Measurements from ENCODE around the gene NINJ1. TPM values are rescaled to one million over a fixed set of nuclear protein-coding genes. Genes with fewer than 3 reads are reported as not detected.

The NINJ1 gene
- total RNA-seq, 2 donors from 2014 or later: 169 to 219 TPM

DNA sequence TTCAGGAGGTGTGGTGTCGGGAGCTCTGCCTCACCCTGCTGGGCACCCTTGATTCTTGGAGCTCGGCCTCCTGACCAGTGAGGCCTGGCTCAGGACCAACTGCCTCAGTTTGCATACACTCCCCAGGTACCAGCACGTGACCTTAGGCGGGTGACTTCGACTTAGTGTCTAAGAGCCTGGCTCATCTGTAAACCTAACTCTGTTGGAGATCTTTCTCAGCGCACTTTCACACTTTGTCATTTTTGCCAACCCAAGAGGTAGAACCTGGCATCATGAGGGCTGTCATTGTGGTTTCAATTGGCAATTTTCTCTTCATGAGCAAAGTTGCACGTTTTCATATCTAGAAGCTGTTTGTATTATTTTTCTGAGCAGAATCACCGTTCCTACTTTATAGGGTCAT, 36.5 kb upstream of the NINJ1 start:
- Mint-ChIP-seq H3K27ac (no peak overlapping the region), H3K27me3 (peaks cover 18% of the 10 kb centered on the region), H3K4me3 (no peak overlapping the region), H3K4me1 (peaks cover 2% of the 10 kb centered on the region), H3K36me3 (ENCODE audit: low read depth) (no peaks in the 10 kb centered on the region)
- ATAC-seq (no peak), DNase-seq (no peak)
- no peaks in the 10 kb centered on the region for H3K9me3 ChIP-seq (ENCODE audit: control insufficient read depth, low read length, poor library complexity, severe bottlenecking)

DNA sequence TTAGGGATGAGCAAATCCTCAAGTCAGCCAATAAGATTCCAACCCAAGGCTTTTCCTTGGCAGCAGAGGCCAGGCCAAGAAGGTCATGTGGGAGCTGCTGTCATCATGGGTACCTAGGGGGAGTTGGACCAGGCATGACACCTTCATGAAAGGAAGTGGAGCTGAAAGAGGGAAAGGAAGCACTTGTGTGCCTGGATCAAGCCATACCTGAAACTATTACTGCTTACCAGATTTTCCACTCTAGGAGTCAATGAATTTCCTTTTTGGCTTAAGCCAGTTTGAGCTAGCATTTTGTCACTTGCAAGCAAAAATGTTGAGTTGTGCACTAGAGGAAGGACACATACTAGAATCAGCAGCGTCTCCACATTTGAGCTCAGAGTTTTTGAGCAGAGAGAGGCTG, 35.4 kb upstream of the NINJ1 start:
- Mint-ChIP-seq H3K27me3 (peaks cover 18% of the 10 kb centered on the region), H3K36me3 (ENCODE audit: low read depth) (no peaks in the 10 kb centered on the region), H3K4me3 (no peak overlapping the region), H3K27ac (no peak overlapping the region), H3K4me1 (peaks cover 2% of the 10 kb centered on the region)
- DNase-seq: no peak
- no peaks in the 10 kb centered on the region for H3K9me3 ChIP-seq (ENCODE audit: control insufficient read depth, low read length, poor library complexity, severe bottlenecking)
- no peak for ATAC-seq

DNA sequence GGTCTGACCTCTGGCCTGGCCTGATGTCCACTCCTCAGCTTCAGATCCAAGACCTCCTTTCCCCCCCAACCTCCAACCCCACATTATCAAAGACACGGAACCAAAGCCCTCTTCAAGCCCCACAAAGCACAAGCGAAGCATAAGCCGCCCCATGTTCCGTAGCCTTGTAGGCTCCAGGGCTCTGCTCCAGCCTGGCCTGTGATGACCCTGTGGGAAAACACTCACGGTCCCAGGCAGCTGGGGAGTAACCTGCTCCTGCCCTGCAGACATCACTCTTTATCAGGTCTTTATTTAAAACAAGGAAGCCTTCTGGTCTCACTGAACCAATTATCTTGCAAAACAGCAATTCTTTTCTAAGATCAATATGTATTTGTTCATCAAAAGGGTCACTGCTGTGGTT, 34.5 kb upstream of the NINJ1 start:
- no peak for ATAC-seq
- peaks cover 12% of the 10 kb centered on the region for H3K27me3 Mint-ChIP-seq
- H3K27ac Mint-ChIP-seq: no peak overlapping the region
- H3K4me3 Mint-ChIP-seq: no peak overlapping the region
- H3K4me1 Mint-ChIP-seq: peaks cover 2% of the 10 kb centered on the region
- H3K36me3 Mint-ChIP-seq (ENCODE audit: low read depth): no peaks in the 10 kb centered on the region
- DNase-seq: no peak
- H3K9me3 ChIP-seq (ENCODE audit: control insufficient read depth, low read length, poor library complexity, severe bottlenecking): no peaks in the 10 kb centered on the region

DNA sequence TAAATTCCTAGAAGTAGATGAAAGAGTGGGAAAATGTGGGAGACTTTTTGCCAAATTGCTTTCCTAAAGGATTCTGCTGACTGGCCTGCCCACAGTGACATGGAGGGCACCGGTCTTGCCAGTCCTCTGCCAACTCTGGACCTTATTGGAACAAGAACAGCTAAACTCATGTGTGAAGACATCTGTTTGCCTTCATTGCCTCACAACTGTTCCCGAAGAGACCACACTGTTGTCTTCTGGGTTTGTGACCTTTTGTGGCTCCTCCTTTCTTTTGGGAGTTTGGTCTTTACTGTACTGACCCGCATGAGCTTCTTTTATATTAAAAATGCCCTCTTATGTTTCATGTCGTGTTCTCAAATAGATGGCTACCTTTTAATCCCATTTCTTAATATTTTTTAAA, 33.8 kb upstream of the NINJ1 start:
- H3K4me1 Mint-ChIP-seq: peaks cover 2% of the 10 kb centered on the region
- no peaks in the 10 kb centered on the region for H3K9me3 ChIP-seq (ENCODE audit: control insufficient read depth, low read length, poor library complexity, severe bottlenecking)
- H3K4me3 Mint-ChIP-seq: no peak overlapping the region
- DNase-seq (no peak), ATAC-seq (no peak)
- H3K27ac Mint-ChIP-seq: no peak overlapping the region
- no peaks in the 10 kb centered on the region for H3K36me3 Mint-ChIP-seq (ENCODE audit: low read depth)
- peaks cover 8% of the 10 kb centered on the region for H3K27me3 Mint-ChIP-seq

DNA sequence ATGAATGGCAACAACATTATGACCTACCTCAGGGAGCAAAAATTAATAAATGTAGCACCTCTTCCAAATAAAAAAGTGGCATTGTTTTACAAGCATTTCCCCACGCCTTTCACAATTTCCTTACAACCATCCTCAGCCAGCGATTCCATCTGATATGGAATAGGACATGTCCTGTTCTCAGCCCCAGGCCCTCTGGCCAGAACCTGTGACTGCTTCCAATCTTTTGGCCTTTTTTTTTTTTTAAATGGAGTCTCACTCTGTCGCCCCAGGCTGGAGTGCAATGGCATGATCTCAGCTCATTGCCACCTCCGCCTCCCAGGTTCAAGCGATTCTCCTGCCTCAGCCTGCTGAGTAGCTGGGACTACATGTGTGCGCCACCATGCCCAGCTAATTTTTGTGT, 33.1 kb upstream of the NINJ1 start:
- ATAC-seq (no peak), DNase-seq (no peak)
- Mint-ChIP-seq H3K36me3 (ENCODE audit: low read depth) (no peaks in the 10 kb centered on the region), H3K27me3 (peaks cover 1% of the 10 kb centered on the region), H3K4me1 (peaks cover under 1% of the 10 kb centered on the region), H3K4me3 (no peak overlapping the region), H3K27ac (no peak overlapping the region)
- H3K9me3 ChIP-seq (ENCODE audit: control insufficient read depth, low read length, poor library complexity, severe bottlenecking): no peaks in the 10 kb centered on the region

DNA sequence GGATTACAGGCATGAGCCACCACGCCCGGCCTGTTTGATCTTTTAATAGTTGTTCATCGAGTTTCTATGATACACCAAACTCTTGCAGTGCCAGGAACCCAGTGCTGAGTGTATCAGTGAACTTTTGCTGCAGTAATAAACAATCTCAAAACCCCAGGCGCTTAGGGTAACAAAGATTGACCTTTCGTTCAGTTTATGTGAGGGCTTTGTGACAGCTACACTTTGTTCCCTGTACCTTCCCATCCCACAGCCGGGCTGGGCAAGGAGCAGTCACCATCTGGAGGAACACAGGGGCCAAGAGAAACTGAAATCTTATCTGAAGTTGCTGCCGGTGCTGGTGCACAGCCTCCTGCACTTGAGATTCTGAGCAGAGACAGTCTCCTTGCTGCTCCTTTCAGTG, 32.6 kb upstream of the NINJ1 start:
- no peaks in the 10 kb centered on the region for H3K36me3 Mint-ChIP-seq (ENCODE audit: low read depth)
- H3K27ac Mint-ChIP-seq: no peak overlapping the region

DNA sequence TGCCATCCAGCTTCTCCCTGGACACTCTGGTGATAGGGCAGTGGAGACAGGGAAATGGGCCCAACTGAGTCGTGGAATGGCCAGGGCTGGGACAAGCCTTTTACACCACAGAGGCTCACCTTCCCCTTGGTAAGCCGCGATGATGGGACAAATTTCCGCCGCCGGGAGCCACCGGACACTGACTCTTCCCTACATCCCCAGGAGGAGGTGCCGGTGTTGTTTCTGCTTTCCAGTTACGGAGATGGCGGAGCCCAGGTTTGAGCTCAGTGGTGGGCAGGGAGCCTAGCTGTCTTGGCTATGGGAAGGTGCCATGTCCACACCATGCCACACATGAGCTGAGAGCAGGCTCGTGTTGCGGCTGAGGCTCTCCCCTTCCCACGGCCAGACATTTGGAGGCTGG, 30.0 kb upstream of the NINJ1 start:
- no peaks in the 10 kb centered on the region for H3K9me3 ChIP-seq (ENCODE audit: control insufficient read depth, low read length, poor library complexity, severe bottlenecking)
- ATAC-seq (no peak), DNase-seq (no peak)
- Mint-ChIP-seq H3K27me3 (no peaks in the 10 kb centered on the region), H3K4me3 (no peak overlapping the region), H3K36me3 (ENCODE audit: low read depth) (no peaks in the 10 kb centered on the region), H3K4me1 (no peaks in the 10 kb centered on the region), H3K27ac (no peak overlapping the region)

More for the DNA sequence above, 32.6 kb upstream of the NINJ1 start:
- DNase-seq: no peak
- Mint-ChIP-seq H3K4me3 (no peak overlapping the region), H3K4me1 (no peaks in the 10 kb centered on the region), H3K27me3 (no peaks in the 10 kb centered on the region)
- H3K9me3 ChIP-seq (ENCODE audit: control insufficient read depth, low read length, poor library complexity, severe bottlenecking): no peaks in the 10 kb centered on the region
- ATAC-seq: no peak

DNA sequence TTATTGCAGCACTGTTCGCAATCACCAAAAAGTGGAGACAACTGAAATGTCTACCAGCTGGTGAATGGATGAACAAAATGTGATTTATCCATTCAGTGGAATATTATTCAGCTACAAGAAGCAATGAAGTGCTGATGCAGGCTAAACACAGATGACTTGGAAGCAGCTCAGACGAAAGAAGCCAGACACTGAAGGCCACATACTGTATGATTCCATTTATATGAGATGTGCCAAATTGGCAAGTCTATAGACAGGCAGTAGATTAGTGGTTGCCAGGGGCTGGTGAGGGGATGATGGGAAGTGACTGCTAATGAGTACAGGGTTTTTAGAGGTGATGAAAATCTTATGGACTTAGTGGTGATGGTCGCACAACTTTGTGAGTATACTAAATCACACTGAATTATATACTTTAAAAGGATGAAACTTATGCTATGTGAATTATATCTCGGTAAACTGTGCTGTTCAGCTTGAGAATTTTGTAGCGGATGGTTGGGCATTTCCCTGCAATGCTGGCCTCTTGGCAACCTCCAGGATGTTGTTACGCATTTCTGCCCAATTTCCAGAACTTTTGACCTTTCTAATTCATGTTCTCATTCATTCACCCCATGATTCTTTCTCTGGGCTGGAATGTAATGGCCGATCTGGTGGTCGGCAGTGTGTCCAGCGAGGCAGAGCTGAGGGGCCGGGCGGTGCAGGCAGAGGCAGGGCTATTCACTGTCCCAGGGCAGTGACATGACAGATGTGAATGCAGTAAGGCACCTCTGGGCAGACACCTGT, 27.9 kb upstream of the NINJ1 start:
- Mint-ChIP-seq H3K4me1 (no peaks in the 10 kb centered on the region), H3K27me3 (no peaks in the 10 kb centered on the region), H3K27ac (no peak overlapping the region), H3K36me3 (ENCODE audit: low read depth) (no peaks in the 10 kb centered on the region), H3K4me3 (no peak overlapping the region)
- H3K9me3 ChIP-seq (ENCODE audit: control insufficient read depth, low read length, poor library complexity, severe bottlenecking): no peaks in the 10 kb centered on the region
- DNase-seq (no peak), ATAC-seq (no peak)

DNA sequence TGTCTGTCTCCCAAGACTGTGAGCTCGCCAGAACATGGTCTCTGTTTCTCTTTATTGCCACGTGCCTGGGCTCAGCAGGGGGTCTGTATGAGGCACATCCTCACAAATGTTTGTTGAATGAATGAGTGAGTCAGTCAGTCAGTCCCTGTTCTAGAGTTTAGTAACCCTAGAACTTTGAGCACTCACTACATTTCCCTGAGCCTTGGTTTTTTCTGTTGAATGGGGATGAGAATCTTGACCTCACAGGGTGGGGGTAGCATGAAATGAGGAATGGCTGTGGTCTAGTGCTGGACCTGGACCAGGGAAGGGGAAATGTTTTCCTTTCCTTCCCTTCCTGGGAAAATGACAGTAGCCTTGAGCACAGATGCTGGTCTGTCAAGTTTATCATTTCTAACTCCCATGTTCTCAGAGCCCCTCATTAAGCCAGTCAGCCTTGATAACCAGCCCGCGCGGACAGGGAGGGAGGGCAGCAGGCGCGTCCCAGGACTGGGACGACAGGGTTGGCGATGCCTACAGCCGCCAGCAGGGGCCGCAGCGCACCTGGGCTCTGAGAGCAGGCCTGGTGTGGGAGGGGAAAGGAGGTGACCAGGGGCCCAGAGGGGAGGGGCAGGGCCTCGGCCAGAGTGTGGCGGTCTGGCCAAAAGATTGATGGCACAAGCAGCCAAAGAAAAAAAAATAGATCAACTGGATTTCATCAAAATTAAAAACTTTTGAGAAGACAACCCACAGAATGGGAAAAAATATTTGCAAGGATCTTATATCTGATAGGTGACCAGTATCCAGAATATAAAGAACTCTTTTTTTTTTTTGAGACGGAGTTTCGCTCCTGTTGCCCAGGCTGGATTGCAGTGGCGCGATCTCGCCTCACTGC, 25.8 kb upstream of the NINJ1 start:
- no peaks in the 10 kb centered on the region for H3K9me3 ChIP-seq (ENCODE audit: control insufficient read depth, low read length, poor library complexity, severe bottlenecking)
- peaks cover 11% of the 10 kb centered on the region for H3K4me1 Mint-ChIP-seq
- H3K4me3 Mint-ChIP-seq: no peak overlapping the region
- no peaks in the 10 kb centered on the region for H3K36me3 Mint-ChIP-seq (ENCODE audit: low read depth)
- H3K27me3 Mint-ChIP-seq: no peaks in the 10 kb centered on the region
- DNase-seq (peak; percentile 49 to 69 (median 53)), ATAC-seq (peak; percentile 88)
- H3K27ac Mint-ChIP-seq: no peak overlapping the region

DNA sequence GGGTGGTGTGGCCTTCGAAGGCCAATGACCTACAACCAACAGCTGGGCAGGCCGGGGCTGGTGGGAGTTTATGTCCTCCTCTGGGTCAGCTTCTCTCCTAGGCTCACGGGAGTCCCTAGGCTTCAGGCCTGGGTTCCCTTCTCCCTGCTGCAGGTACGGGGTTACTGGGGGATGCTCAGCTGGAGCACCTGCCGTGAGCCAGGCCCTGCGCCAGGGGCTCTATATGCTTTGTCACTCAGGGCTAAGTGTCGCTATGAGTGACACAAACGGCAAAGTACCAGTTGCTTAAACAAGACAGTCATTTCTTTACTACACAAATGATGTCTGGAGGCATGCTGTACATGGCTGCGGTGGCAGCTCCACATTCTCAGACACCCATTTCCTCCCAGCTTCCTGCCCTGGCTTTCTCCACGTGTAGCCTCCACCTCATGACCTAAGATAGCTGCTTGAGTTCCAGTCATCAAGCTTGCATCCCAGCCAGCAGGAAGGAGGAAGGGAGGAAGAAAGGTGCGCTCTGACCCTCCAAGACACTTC, 22.5 kb upstream of the NINJ1 start:
- Mint-ChIP-seq H3K4me1 (peaks cover 11% of the 10 kb centered on the region), H3K27me3 (no peaks in the 10 kb centered on the region), H3K4me3 (no peak overlapping the region), H3K27ac (peak overlapping the region; percentile 63), H3K36me3 (ENCODE audit: low read depth) (no peaks in the 10 kb centered on the region)
- ATAC-seq (peak; percentile 70), DNase-seq (no peak)
- no peaks in the 10 kb centered on the region for H3K9me3 ChIP-seq (ENCODE audit: control insufficient read depth, low read length, poor library complexity, severe bottlenecking)

DNA sequence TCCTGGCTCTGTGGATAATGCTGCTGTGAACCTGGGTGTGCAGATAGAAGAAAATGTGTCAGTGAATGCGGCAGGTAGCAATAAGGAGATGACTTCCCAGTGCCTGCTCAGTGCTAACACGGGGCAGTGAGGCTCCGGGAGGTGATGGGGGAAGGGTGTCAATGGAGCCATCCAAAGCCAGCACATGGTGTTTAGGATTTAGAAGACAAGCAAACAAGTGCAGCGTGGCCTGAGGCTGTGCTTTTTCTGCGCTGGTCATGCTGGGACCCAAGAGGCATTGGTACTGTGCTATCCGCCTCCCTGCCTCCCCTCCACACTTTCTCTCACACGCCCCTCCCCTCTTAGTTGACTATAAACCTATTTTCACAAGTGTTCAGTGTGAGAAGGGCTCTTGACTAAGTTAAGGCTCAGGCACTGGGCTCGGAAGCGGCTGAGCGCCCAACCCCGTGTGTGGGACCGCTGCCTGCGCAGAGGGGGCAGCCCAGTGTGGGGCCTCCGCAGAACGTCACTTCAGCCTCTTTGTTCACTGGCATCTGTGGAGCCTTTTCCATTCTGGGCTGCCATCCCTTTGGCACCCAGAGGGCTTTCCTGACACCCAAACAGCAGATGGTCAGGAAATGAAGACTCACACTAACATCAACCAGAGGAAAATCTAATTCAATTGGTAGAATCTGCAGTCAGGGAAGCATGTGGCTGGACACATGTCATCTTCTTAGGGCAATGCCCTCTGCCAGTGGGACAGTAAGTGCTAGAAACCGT, 21.8 kb upstream of the NINJ1 start:
- Mint-ChIP-seq H3K36me3 (ENCODE audit: low read depth) (no peaks in the 10 kb centered on the region), H3K27ac (peak overlapping the region; percentile 63), H3K27me3 (no peaks in the 10 kb centered on the region), H3K4me3 (no peak overlapping the region), H3K4me1 (peaks cover 12% of the 10 kb centered on the region)
- no peak for DNase-seq
- no peak for ATAC-seq
- H3K9me3 ChIP-seq (ENCODE audit: control insufficient read depth, low read length, poor library complexity, severe bottlenecking): no peaks in the 10 kb centered on the region

DNA sequence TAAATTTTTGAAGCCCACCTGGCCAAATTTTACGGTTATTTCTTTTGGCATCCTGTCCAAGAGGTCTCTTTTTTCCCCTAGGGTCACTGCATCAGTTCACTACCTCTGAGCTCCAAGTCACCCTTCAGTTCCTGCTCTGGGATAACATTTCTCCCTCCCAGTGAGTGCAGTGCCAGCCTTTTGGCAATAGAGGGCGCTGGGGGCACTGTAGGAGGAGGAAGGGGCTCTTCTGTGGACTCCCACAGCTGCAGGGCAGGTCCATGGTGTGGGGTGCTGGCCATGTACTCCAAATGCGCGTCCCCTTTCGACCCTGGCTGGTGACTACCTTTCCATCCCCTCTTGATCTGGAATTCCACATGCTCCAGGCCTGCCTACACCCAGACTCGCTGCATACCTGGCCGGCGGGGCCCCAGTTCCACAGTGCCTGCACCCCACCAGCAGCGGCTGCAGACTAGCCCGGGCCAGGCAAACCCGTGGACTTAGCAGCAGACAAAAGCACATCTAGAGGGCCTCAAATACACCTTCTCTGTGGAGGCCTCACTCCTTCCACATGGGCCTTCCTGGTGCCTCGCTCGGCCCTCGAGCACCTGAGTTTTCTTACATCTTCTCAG, 20.3 kb upstream of the NINJ1 start:
- no peaks in the 10 kb centered on the region for H3K9me3 ChIP-seq (ENCODE audit: control insufficient read depth, low read length, poor library complexity, severe bottlenecking)
- Mint-ChIP-seq H3K4me1 (peaks cover 20% of the 10 kb centered on the region), H3K27me3 (no peaks in the 10 kb centered on the region), H3K4me3 (no peak overlapping the region), H3K36me3 (ENCODE audit: low read depth) (no peaks in the 10 kb centered on the region), H3K27ac (no peak overlapping the region)
- ATAC-seq (peak; percentile 56), DNase-seq (peak in 1 of 3 donors; percentile 37)
